WTC11 (cell line): ENCODE results near the gene EFHD1. TPM values are rescaled to one million over a fixed set of nuclear protein-coding genes. Genes with fewer than 3 reads are reported as not detected.

Experiments used
- ATAC-seq: fragments of 200-7000 bp; cut with Tn5 transposase; 2 replicates; pipeline ENCODE4 v1.10.0; 2021; ENCODE audit warnings: mild to moderate bottlenecking, moderate library complexity
- CTCF ChIA-PET: fragments of 300-600 bp; sonication (Branson Sonifier 250); formaldehyde crosslinking; loops from one replicate; lab custom pipeline; 2021; ENCODE audit warnings: antibody characterized with exemption; lab: Charles Lee
- POLR2A ChIA-PET: fragments of 350-600 bp; sonication (Branson Sonifier 250); formaldehyde crosslinking; loops from one replicate; lab custom pipeline; 2021; ENCODE audit warnings: antibody characterized with exemption; lab: Charles Lee
- DNase-seq: peaks from one replicate; pipeline ENCODE4 v3.0.0; 2021; ENCODE audit warnings: low spot score
- H3K27ac Mint-ChIP-seq: 2 replicates; pipeline ENCODE4 v1.8.0; 2021; ENCODE audit warnings: mixed read lengths
- H3K27me3 Mint-ChIP-seq: 2 replicates; pipeline ENCODE4 v1.8.0; 2021; ENCODE audit warnings: low read depth, mild to moderate bottlenecking, moderate library complexity, mixed read lengths
- H3K36me3 Mint-ChIP-seq: 2 replicates; pipeline ENCODE4 v1.8.0; 2021; ENCODE audit warnings: mixed read lengths
- H3K4me1 Mint-ChIP-seq: 2 replicates; pipeline ENCODE4 v1.8.0; 2022; ENCODE audit warnings: mixed read lengths
- H3K4me3 Mint-ChIP-seq: 2 replicates; pipeline ENCODE4 v1.8.0; 2021; ENCODE audit warnings: mild to moderate bottlenecking, moderate library complexity, mixed read lengths
- H3K9me3 Mint-ChIP-seq: 2 replicates; pipeline ENCODE4 v1.8.0; 2021; ENCODE audit warnings: mixed read lengths
- CBFB ChIP-seq: sonication (generic); formaldehyde crosslinking; IDR thresholded peaks from 2 replicates; pipeline ENCODE4 v1.8.1; 2022; ENCODE audit warnings: mild to moderate bottlenecking, low read depth, missing genetic modification reagents
- FOXK1 ChIP-seq: sonication (generic); formaldehyde crosslinking; IDR thresholded peaks from 2 replicates; pipeline ENCODE4 v1.8.0; 2022; ENCODE audit warnings: mild to moderate bottlenecking, moderate library complexity, missing genetic modification reagents
- GRHL2 ChIP-seq: fragments of 250-450 bp; sonication (Bioruptor Pico); IDR thresholded peaks from 2 replicates; pipeline ENCODE4 v1.8.0; 2022; ENCODE audit warnings: mild to moderate bottlenecking, moderate library complexity; ENCODE audit not compliant: insufficient replicate concordance, severe bottlenecking
- IRF2 ChIP-seq: sonication (generic); formaldehyde crosslinking; IDR thresholded peaks from 2 replicates; pipeline ENCODE4 v1.8.0; 2022; ENCODE audit warnings: low read depth, missing genetic modification reagents, borderline replicate concordance
- JAZF1 ChIP-seq: fragments of 250-450 bp; sonication (Bioruptor Pico); IDR thresholded peaks from 2 replicates; pipeline ENCODE4 v1.9.0; 2021; ENCODE audit warnings: moderate library complexity, mild to moderate bottlenecking, inconsistent platforms
- MYBL2 ChIP-seq: sonication (generic); formaldehyde crosslinking; IDR thresholded peaks from 2 replicates; pipeline ENCODE4 v1.8.1; 2023; ENCODE audit warnings: mild to moderate bottlenecking, moderate library complexity, missing genetic modification reagents
- NFATC4 ChIP-seq: fragments of 250-450 bp; sonication (Bioruptor Pico); IDR thresholded peaks from 2 replicates; pipeline ENCODE4 v1.9.0; 2021; ENCODE audit warnings: mild to moderate bottlenecking
- ZNF121 ChIP-seq: sonication (generic); formaldehyde crosslinking; IDR thresholded peaks from 2 replicates; pipeline ENCODE4 v1.8.0; 2023; ENCODE audit warnings: missing genetic modification reagents
- ZNF263 ChIP-seq: sonication (generic); formaldehyde crosslinking; IDR thresholded peaks from 2 replicates; pipeline ENCODE4 v1.8.1; 2022; ENCODE audit warnings: low read depth, mild to moderate bottlenecking, moderate library complexity, missing genetic modification reagents
- ZNF423 ChIP-seq: fragments of 250-450 bp; sonication (Bioruptor Pico); IDR thresholded peaks from 2 replicates; pipeline ENCODE4 v2.1.2; 2022; ENCODE audit warnings: mild to moderate bottlenecking, moderate library complexity
- total RNA-seq: library from RNA; stranded (reverse); gene quantifications from 3 replicates; pipeline ENCODE4 v1.2.3, GENCODE V29; 2021
- TF ChIP-seq, protein P1 (sequence below): sonication (generic); formaldehyde crosslinking; IDR thresholded peaks from 2 replicates; pipeline ENCODE4 v1.8.0; 2022; ENCODE audit warnings: mild to moderate bottlenecking, missing genetic modification reagents
- TF ChIP-seq, protein P2 (sequence below): sonication (generic); formaldehyde crosslinking; IDR thresholded peaks from 2 replicates; pipeline ENCODE4 v1.8.0; 2023; ENCODE audit warnings: missing genetic modification reagents
- TF ChIP-seq, protein P3 (sequence below): sonication (generic); formaldehyde crosslinking; IDR thresholded peaks from 2 replicates; pipeline ENCODE4 v1.8.1; 2023; ENCODE audit warnings: mild to moderate bottlenecking, missing genetic modification reagents
- TF ChIP-seq, protein P4 (sequence below): sonication (generic); formaldehyde crosslinking; IDR thresholded peaks from 2 replicates; pipeline ENCODE4 v1.8.1; 2023; ENCODE audit warnings: mild to moderate bottlenecking, missing genetic modification reagents, moderate library complexity
- TF ChIP-seq, protein P5 (sequence below): sonication (generic); formaldehyde crosslinking; IDR thresholded peaks from 2 replicates; pipeline ENCODE4 v1.8.1; 2023; ENCODE audit warnings: mild to moderate bottlenecking, moderate library complexity, missing genetic modification reagents
- TF ChIP-seq, protein P6 (sequence below): sonication (generic); formaldehyde crosslinking; IDR thresholded peaks from 2 replicates; pipeline ENCODE4 v1.8.1; 2022; ENCODE audit warnings: missing genetic modification reagents, borderline replicate concordance

Gene EFHD1
- total RNA-seq, 1 experiment from 2014 or later = 6.1 TPM

- TF ChIP-seq, protein P1, sequence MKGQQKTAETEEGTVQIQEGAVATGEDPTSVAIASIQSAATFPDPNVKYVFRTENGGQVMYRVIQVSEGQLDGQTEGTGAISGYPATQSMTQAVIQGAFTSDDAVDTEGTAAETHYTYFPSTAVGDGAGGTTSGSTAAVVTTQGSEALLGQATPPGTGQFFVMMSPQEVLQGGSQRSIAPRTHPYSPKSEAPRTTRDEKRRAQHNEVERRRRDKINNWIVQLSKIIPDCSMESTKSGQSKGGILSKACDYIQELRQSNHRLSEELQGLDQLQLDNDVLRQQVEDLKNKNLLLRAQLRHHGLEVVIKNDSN (CRISPR knock-in tag) = no peak
- TF ChIP-seq ZNF121 (CRISPR knock-in tag) = no peak
These were observed 9.7 kb downstream of the EFHD1 start (continued) for GRCh38 chr2:232643147-232643425.

GRCh38 chr2:232643813-232644347 lies 10.5 kb downstream of the EFHD1 start:
- TF ChIP-seq, protein P2, sequence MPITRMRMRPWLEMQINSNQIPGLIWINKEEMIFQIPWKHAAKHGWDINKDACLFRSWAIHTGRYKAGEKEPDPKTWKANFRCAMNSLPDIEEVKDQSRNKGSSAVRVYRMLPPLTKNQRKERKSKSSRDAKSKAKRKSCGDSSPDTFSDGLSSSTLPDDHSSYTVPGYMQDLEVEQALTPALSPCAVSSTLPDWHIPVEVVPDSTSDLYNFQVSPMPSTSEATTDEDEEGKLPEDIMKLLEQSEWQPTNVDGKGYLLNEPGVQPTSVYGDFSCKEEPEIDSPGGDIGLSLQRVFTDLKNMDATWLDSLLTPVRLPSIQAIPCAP (CRISPR knock-in tag) = no peak
- TF ChIP-seq, all 79 proteins: peak for 0
- ChIA-PET POLR2A (no interaction called here), CTCF (no interaction called here)
- DNase-seq = no peak
- Mint-ChIP-seq H3K27ac (no peak overlapping the region), H3K9me3 (no peaks in the 10 kb centered on the region), H3K4me1 (no peaks in the 10 kb centered on the region), H3K4me3 (no peak overlapping the region), H3K27me3 (peaks cover 3% of the 10 kb centered on the region; the same call in 1 of the 2 replicates), H3K36me3 (no peaks in the 10 kb centered on the region)
- ATAC-seq = no peak

- DNase-seq = no peak
- no peak overlapping the region for H3K27ac Mint-ChIP-seq
- no peaks in the 10 kb centered on the region for H3K36me3 Mint-ChIP-seq
- ChIA-PET POLR2A (no interaction called here), CTCF (interaction anchor here (0.6 kb wide), 1 partner anchor 901 kb away, joined by 3 read pairs; no protein-coding TSS in a partner anchor)
- no peaks in the 10 kb centered on the region for H3K4me1 Mint-ChIP-seq
- no peak overlapping the region for H3K4me3 Mint-ChIP-seq
- H3K27me3 Mint-ChIP-seq = no peaks in the 10 kb centered on the region
- ATAC-seq = no peak
- TF ChIP-seq IRF2 (CRISPR knock-in tag) = no peak
- no peak for TF ChIP-seq GRHL2 (CRISPR knock-in tag)
- no peak for TF ChIP-seq ZNF121 (CRISPR knock-in tag)
- no peak for TF ChIP-seq FOXK1 (CRISPR knock-in tag)
- TF ChIP-seq, protein P3, sequence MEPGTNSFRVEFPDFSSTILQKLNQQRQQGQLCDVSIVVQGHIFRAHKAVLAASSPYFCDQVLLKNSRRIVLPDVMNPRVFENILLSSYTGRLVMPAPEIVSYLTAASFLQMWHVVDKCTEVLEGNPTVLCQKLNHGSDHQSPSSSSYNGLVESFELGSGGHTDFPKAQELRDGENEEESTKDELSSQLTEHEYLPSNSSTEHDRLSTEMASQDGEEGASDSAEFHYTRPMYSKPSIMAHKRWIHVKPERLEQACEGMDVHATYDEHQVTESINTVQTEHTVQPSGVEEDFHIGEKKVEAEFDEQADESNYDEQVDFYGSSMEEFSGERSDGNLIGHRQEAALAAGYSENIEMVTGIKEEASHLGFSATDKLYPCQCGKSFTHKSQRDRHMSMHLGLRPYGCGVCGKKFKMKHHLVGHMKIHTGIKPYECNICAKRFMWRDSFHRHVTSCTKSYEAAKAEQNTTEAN (CRISPR knock-in tag) = no peak
- TF ChIP-seq, protein P4, sequence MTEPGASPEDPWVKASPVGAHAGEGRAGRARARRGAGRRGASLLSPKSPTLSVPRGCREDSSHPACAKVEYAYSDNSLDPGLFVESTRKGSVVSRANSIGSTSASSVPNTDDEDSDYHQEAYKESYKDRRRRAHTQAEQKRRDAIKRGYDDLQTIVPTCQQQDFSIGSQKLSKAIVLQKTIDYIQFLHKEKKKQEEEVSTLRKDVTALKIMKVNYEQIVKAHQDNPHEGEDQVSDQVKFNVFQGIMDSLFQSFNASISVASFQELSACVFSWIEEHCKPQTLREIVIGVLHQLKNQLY = no peak
- no peak for TF ChIP-seq MYBL2 (CRISPR knock-in tag)
- no peak for TF ChIP-seq ZNF263 (CRISPR knock-in tag)
- TF ChIP-seq JAZF1 = no peak
- no peak for TF ChIP-seq ZNF423 (CRISPR knock-in tag)
- no peak for TF ChIP-seq NFATC4 (CRISPR knock-in tag)
- TF ChIP-seq CBFB (CRISPR knock-in tag) = no peak
- TF ChIP-seq, protein P5, sequence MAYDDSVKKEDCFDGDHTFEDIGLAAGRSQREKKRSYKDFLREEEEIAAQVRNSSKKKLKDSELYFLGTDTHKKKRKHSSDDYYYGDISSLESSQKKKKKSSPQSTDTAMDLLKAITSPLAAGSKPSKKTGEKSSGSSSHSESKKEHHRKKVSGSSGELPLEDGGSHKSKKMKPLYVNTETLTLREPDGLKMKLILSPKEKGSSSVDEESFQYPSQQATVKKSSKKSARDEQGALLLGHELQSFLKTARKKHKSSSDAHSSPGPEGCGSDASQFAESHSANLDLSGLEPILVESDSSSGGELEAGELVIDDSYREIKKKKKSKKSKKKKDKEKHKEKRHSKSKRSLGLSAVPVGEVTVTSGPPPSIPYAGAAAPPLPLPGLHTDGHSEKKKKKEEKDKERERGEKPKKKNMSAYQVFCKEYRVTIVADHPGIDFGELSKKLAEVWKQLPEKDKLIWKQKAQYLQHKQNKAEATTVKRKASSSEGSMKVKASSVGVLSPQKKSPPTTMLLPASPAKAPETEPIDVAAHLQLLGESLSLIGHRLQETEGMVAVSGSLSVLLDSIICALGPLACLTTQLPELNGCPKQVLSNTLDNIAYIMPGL (CRISPR knock-in tag) = no peak
- TF ChIP-seq, protein P6, sequence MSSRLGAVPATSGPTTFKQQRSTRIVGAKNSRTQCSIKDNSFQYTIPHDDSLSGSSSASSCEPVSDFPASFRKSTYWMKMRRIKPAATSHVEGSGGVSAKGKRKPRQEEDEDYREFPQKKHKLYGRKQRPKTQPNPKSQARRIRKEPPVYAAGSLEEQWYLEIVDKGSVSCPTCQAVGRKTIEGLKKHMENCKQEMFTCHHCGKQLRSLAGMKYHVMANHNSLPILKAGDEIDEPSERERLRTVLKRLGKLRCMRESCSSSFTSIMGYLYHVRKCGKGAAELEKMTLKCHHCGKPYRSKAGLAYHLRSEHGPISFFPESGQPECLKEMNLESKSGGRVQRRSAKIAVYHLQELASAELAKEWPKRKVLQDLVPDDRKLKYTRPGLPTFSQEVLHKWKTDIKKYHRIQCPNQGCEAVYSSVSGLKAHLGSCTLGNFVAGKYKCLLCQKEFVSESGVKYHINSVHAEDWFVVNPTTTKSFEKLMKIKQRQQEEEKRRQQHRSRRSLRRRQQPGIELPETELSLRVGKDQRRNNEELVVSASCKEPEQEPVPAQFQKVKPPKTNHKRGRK = no peak
- H3K9me3 Mint-ChIP-seq = no peaks in the 10 kb centered on the region
These were observed 11.7 kb downstream of the EFHD1 start for GRCh38 chr2:232645061-232645460.
